Ishikawa (cell line): Measurements from ENCODE around the gene PAPPA.

Source experiments
- CEBPB ChIP-seq: IDR thresholded peaks from 2 replicates; pipeline ENCODE4 v1.6.1; 2012
- FOXM1 ChIP-seq: IDR thresholded peaks from 2 replicates; pipeline ENCODE4 v1.6.1; 2012; ENCODE audit warnings: low read depth, borderline replicate concordance
- MAX ChIP-seq: IDR thresholded peaks from 2 replicates; pipeline ENCODE4 v1.6.1; 2012
- RAD21 ChIP-seq: IDR thresholded peaks from 2 replicates; pipeline ENCODE4 v1.6.1; 2012; ENCODE audit warnings: low read depth
- USF1 ChIP-seq: IDR thresholded peaks from 2 replicates; pipeline ENCODE4 v1.6.1; 2012
- ZBTB7A ChIP-seq: IDR thresholded peaks from 2 replicates; pipeline ENCODE4 v1.6.1; 2012; ENCODE audit warnings: low read depth

GRCh38 chr9:116141864-116142561 lies 11.6 kb upstream of the PAPPA start:
- TF ChIP-seq RAD21 = no peak
- no peak for TF ChIP-seq USF1
- TF ChIP-seq FOXM1 = no peak
- no peak for TF ChIP-seq ZBTB7A
- TF ChIP-seq MAX = no peak
- no peak for TF ChIP-seq CEBPB
